Measurements from ENCODE around the gene RNF113B.

RNF113B gene

GRCh38 chr13:98198683-98199082, 21.6 kb upstream of the RNF113B start:
- no peak for TF ChIP-seq CTCF (IDR thresholded peaks at IDR 0.05; ENCODE audit: low read length, missing control alignments)
- no peak for DNase-seq (ENCODE audit: low read depth)
- H3K4me3 ChIP-seq (replicated peaks; ENCODE audit: low read depth, low read length) = no peak overlapping the region

- no peak overlapping the region for H3K4me3 ChIP-seq (replicated peaks; ENCODE audit: low read depth, low read length)
- no peak for TF ChIP-seq CTCF (IDR thresholded peaks at IDR 0.05; ENCODE audit: low read length, missing control alignments)
- no peak for DNase-seq (ENCODE audit: low read depth)
These were observed 18.2 kb upstream of the RNF113B start for GRCh38 chr13:98195054-98195791.

GRCh38 chr13:98192008-98192407, 14.9 kb upstream of the RNF113B start:
- DNase-seq (ENCODE audit: low read depth) = no peak
- TF ChIP-seq CTCF (IDR thresholded peaks at IDR 0.05; ENCODE audit: low read length, missing control alignments) = no peak
- H3K4me3 ChIP-seq (replicated peaks; ENCODE audit: low read depth, low read length) = no peak overlapping the region

GRCh38 chr13:98190889-98191444, 13.9 kb upstream of the RNF113B start:
- DNase-seq (ENCODE audit: low read depth) = no peak
- no peak for TF ChIP-seq CTCF (IDR thresholded peaks at IDR 0.05; ENCODE audit: low read length, missing control alignments)
- H3K4me3 ChIP-seq (replicated peaks; ENCODE audit: low read depth, low read length) = no peak overlapping the region

GRCh38 chr13:98189841-98190505, 12.9 kb upstream of the RNF113B start:
- TF ChIP-seq CTCF (IDR thresholded peaks at IDR 0.05; ENCODE audit: low read length, missing control alignments) = no peak
- H3K4me3 ChIP-seq (replicated peaks; ENCODE audit: low read depth, low read length) = no peak overlapping the region
- DNase-seq (ENCODE audit: low read depth) = peak; percentile 33

- TF ChIP-seq CTCF (IDR thresholded peaks at IDR 0.05; ENCODE audit: low read length, missing control alignments) = no peak
- DNase-seq (ENCODE audit: low read depth) = no peak
- H3K4me3 ChIP-seq (replicated peaks; ENCODE audit: low read depth, low read length) = no peak overlapping the region
These were observed 11.6 kb upstream of the RNF113B start for GRCh38 chr13:98188544-98189166.
